WTC11 (cell line): ENCODE data around the gene FAHD2A. TPM values are rescaled to one million over a fixed set of nuclear protein-coding genes. Genes with fewer than 3 reads are reported as not detected.

Experiments
- ATAC-seq: fragments of 200-7000 bp; cut with Tn5 transposase; 2 replicates; pipeline ENCODE4 v1.10.0; 2021; ENCODE audit warnings: mild to moderate bottlenecking, moderate library complexity
- CTCF ChIA-PET: fragments of 300-600 bp; sonication (Branson Sonifier 250); formaldehyde crosslinking; loops from one replicate; lab custom pipeline; 2021; ENCODE audit warnings: antibody characterized with exemption; lab: Charles Lee
- POLR2A ChIA-PET: fragments of 350-600 bp; sonication (Branson Sonifier 250); formaldehyde crosslinking; loops from one replicate; lab custom pipeline; 2021; ENCODE audit warnings: antibody characterized with exemption; lab: Charles Lee
- DNase-seq: peaks from one replicate; pipeline ENCODE4 v3.0.0; 2021; ENCODE audit warnings: low spot score
- H3K27ac Mint-ChIP-seq: 2 replicates; pipeline ENCODE4 v1.8.0; 2021; ENCODE audit warnings: mixed read lengths
- H3K27me3 Mint-ChIP-seq: 2 replicates; pipeline ENCODE4 v1.8.0; 2021; ENCODE audit warnings: low read depth, mild to moderate bottlenecking, moderate library complexity, mixed read lengths
- H3K36me3 Mint-ChIP-seq: 2 replicates; pipeline ENCODE4 v1.8.0; 2021; ENCODE audit warnings: mixed read lengths
- H3K4me1 Mint-ChIP-seq: 2 replicates; pipeline ENCODE4 v1.8.0; 2022; ENCODE audit warnings: mixed read lengths
- H3K4me3 Mint-ChIP-seq: 2 replicates; pipeline ENCODE4 v1.8.0; 2021; ENCODE audit warnings: mild to moderate bottlenecking, moderate library complexity, mixed read lengths
- H3K9me3 Mint-ChIP-seq: 2 replicates; pipeline ENCODE4 v1.8.0; 2021; ENCODE audit warnings: mixed read lengths
- E2F5 ChIP-seq: sonication (generic); formaldehyde crosslinking; IDR thresholded peaks from 2 replicates; pipeline ENCODE4 v1.8.1; 2022; ENCODE audit warnings: mild to moderate bottlenecking, moderate library complexity, missing genetic modification reagents
- EMX1 ChIP-seq: fragments of 250-450 bp; sonication (Bioruptor Pico); IDR thresholded peaks from 2 replicates; pipeline ENCODE4 v1.8.0; 2021; ENCODE audit warnings: mild to moderate bottlenecking
- FOXJ3 ChIP-seq: sonication (generic); formaldehyde crosslinking; IDR thresholded peaks from 2 replicates; pipeline ENCODE4 v1.9.0; 2021; ENCODE audit warnings: missing genetic modification reagents, mild to moderate bottlenecking, borderline replicate concordance
- FOXK1 ChIP-seq: sonication (generic); formaldehyde crosslinking; IDR thresholded peaks from 2 replicates; pipeline ENCODE4 v1.8.0; 2022; ENCODE audit warnings: mild to moderate bottlenecking, moderate library complexity, missing genetic modification reagents
- GTF2I ChIP-seq: fragments of 250-450 bp; sonication (Bioruptor Pico); conservative IDR thresholded peaks from 2 replicates; pipeline ENCODE4 v1.4.0; 2021; ENCODE audit warnings: mild to moderate bottlenecking
- JUN ChIP-seq: sonication (generic); formaldehyde crosslinking; IDR thresholded peaks from 2 replicates; pipeline ENCODE4 v1.8.0; 2023; ENCODE audit warnings: mild to moderate bottlenecking, missing genetic modification reagents
- MYBL2 ChIP-seq: sonication (generic); formaldehyde crosslinking; IDR thresholded peaks from 2 replicates; pipeline ENCODE4 v1.8.1; 2023; ENCODE audit warnings: mild to moderate bottlenecking, moderate library complexity, missing genetic modification reagents
- NFATC4 ChIP-seq: fragments of 250-450 bp; sonication (Bioruptor Pico); IDR thresholded peaks from 2 replicates; pipeline ENCODE4 v1.9.0; 2021; ENCODE audit warnings: mild to moderate bottlenecking
- NFYB ChIP-seq: sonication (generic); formaldehyde crosslinking; conservative IDR thresholded peaks from 2 replicates; pipeline ENCODE4 v1.8.0; 2022; ENCODE audit warnings: low read depth, missing genetic modification reagents
- RORB ChIP-seq: fragments of 250-450 bp; sonication (Bioruptor Pico); IDR thresholded peaks from 2 replicates; pipeline ENCODE4 v1.9.0; 2021; ENCODE audit warnings: mild to moderate bottlenecking
- STAT6 ChIP-seq: sonication (generic); formaldehyde crosslinking; conservative IDR thresholded peaks from 2 replicates; pipeline ENCODE4 v1.8.1; 2023; ENCODE audit warnings: mild to moderate bottlenecking, low read depth, missing genetic modification reagents, moderate library complexity
- ZBTB21 ChIP-seq: sonication (generic); formaldehyde crosslinking; IDR thresholded peaks from 2 replicates; pipeline ENCODE4 v1.8.1; 2023; ENCODE audit warnings: mild to moderate bottlenecking, missing genetic modification reagents, borderline replicate concordance
- ZNF532 ChIP-seq: fragments of 250-450 bp; sonication (Bioruptor Pico); IDR thresholded peaks from 2 replicates; pipeline ENCODE4 v1.9.0; 2021; ENCODE audit warnings: mild to moderate bottlenecking, borderline replicate concordance
- ZNF671 ChIP-seq: fragments of 250-450 bp; sonication (Bioruptor Pico); IDR thresholded peaks from 2 replicates; pipeline ENCODE4 v1.8.0; 2021; ENCODE audit warnings: mild to moderate bottlenecking
- total RNA-seq: library from RNA; stranded (reverse); gene quantifications from 3 replicates; pipeline ENCODE4 v1.2.3, GENCODE V29; 2021
- TF ChIP-seq, protein P1 (sequence below): fragments of 200-600 bp; IDR thresholded peaks from 2 replicates; pipeline ENCODE4 v1.8.0; 2022; ENCODE audit warnings: antibody characterized with exemption
- TF ChIP-seq, protein P2 (sequence below): fragments of 250-450 bp; sonication (Bioruptor Pico); IDR thresholded peaks from 2 replicates; pipeline ENCODE4 v1.8.0; 2021; ENCODE audit warnings: mild to moderate bottlenecking
- TF ChIP-seq, protein P3 (sequence below): sonication (generic); formaldehyde crosslinking; IDR thresholded peaks from 2 replicates; pipeline ENCODE4 v1.8.0; 2022; ENCODE audit warnings: mild to moderate bottlenecking, missing genetic modification reagents
- TF ChIP-seq, protein P4 (sequence below): sonication (generic); formaldehyde crosslinking; IDR thresholded peaks from 2 replicates; pipeline ENCODE4 v1.8.1; 2023; ENCODE audit warnings: mild to moderate bottlenecking, missing genetic modification reagents, moderate library complexity
- TF ChIP-seq, protein P5 (sequence below): sonication (generic); formaldehyde crosslinking; IDR thresholded peaks from 2 replicates; pipeline ENCODE4 v1.8.0; 2022; ENCODE audit warnings: mild to moderate bottlenecking, missing genetic modification reagents
- TF ChIP-seq, protein P6 (sequence below): sonication (generic); formaldehyde crosslinking; IDR thresholded peaks from 2 replicates; pipeline ENCODE4 v1.8.1; 2023; ENCODE audit warnings: mild to moderate bottlenecking, missing genetic modification reagents

The FAHD2A gene
- total RNA-seq, 1 experiment from 2014 or later: 47.9 TPM

GRCh38 chr2:95390881-95391321, 11.6 kb upstream of the FAHD2A start:
- no peak for TF ChIP-seq STAT6 (CRISPR knock-in tag)
- TF ChIP-seq, protein P1, sequence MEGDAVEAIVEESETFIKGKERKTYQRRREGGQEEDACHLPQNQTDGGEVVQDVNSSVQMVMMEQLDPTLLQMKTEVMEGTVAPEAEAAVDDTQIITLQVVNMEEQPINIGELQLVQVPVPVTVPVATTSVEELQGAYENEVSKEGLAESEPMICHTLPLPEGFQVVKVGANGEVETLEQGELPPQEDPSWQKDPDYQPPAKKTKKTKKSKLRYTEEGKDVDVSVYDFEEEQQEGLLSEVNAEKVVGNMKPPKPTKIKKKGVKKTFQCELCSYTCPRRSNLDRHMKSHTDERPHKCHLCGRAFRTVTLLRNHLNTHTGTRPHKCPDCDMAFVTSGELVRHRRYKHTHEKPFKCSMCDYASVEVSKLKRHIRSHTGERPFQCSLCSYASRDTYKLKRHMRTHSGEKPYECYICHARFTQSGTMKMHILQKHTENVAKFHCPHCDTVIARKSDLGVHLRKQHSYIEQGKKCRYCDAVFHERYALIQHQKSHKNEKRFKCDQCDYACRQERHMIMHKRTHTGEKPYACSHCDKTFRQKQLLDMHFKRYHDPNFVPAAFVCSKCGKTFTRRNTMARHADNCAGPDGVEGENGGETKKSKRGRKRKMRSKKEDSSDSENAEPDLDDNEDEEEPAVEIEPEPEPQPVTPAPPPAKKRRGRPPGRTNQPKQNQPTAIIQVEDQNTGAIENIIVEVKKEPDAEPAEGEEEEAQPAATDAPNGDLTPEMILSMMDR: no peak
- TF ChIP-seq, protein P2, sequence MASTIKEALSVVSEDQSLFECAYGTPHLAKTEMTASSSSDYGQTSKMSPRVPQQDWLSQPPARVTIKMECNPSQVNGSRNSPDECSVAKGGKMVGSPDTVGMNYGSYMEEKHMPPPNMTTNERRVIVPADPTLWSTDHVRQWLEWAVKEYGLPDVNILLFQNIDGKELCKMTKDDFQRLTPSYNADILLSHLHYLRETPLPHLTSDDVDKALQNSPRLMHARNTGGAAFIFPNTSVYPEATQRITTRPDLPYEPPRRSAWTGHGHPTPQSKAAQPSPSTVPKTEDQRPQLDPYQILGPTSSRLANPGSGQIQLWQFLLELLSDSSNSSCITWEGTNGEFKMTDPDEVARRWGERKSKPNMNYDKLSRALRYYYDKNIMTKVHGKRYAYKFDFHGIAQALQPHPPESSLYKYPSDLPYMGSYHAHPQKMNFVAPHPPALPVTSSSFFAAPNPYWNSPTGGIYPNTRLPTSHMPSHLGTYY (CRISPR knock-in tag): no peak
- no peak for TF ChIP-seq EMX1 (CRISPR knock-in tag)
- no peak for TF ChIP-seq GTF2I (CRISPR knock-in tag)
- TF ChIP-seq, protein P3, sequence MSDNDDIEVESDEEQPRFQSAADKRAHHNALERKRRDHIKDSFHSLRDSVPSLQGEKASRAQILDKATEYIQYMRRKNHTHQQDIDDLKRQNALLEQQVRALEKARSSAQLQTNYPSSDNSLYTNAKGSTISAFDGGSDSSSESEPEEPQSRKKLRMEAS (CRISPR knock-in tag): no peak
- TF ChIP-seq E2F5 (CRISPR knock-in tag): no peak
- TF ChIP-seq JUN (CRISPR knock-in tag): no peak
- TF ChIP-seq NFYB (CRISPR knock-in tag): no peak
- TF ChIP-seq ZNF532 (CRISPR knock-in tag): no peak
- TF ChIP-seq RORB: no peak
- TF ChIP-seq, protein P4, sequence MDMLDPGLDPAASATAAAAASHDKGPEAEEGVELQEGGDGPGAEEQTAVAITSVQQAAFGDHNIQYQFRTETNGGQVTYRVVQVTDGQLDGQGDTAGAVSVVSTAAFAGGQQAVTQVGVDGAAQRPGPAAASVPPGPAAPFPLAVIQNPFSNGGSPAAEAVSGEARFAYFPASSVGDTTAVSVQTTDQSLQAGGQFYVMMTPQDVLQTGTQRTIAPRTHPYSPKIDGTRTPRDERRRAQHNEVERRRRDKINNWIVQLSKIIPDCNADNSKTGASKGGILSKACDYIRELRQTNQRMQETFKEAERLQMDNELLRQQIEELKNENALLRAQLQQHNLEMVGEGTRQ (CRISPR knock-in tag): no peak
- no peak for TF ChIP-seq MYBL2 (CRISPR knock-in tag)
- no peak for TF ChIP-seq NFATC4 (CRISPR knock-in tag)
- no peak for TF ChIP-seq FOXJ3
- TF ChIP-seq ZNF671 (CRISPR knock-in tag): no peak
- no peak for TF ChIP-seq ZBTB21 (CRISPR knock-in tag)
- TF ChIP-seq FOXK1 (CRISPR knock-in tag): no peak
- TF ChIP-seq, protein P5, sequence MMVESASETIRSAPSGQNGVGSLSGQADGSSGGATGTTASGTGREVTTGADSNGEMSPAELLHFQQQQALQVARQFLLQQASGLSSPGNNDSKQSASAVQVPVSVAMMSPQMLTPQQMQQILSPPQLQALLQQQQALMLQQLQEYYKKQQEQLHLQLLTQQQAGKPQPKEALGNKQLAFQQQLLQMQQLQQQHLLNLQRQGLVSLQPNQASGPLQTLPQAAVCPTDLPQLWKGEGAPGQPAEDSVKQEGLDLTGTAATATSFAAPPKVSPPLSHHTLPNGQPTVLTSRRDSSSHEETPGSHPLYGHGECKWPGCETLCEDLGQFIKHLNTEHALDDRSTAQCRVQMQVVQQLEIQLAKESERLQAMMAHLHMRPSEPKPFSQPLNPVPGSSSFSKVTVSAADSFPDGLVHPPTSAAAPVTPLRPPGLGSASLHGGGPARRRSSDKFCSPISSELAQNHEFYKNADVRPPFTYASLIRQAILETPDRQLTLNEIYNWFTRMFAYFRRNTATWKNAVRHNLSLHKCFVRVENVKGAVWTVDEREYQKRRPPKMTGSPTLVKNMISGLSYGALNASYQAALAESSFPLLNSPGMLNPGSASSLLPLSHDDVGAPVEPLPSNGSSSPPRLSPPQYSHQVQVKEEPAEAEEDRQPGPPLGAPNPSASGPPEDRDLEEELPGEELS (CRISPR knock-in tag): no peak
- TF ChIP-seq, protein P6, sequence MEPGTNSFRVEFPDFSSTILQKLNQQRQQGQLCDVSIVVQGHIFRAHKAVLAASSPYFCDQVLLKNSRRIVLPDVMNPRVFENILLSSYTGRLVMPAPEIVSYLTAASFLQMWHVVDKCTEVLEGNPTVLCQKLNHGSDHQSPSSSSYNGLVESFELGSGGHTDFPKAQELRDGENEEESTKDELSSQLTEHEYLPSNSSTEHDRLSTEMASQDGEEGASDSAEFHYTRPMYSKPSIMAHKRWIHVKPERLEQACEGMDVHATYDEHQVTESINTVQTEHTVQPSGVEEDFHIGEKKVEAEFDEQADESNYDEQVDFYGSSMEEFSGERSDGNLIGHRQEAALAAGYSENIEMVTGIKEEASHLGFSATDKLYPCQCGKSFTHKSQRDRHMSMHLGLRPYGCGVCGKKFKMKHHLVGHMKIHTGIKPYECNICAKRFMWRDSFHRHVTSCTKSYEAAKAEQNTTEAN (CRISPR knock-in tag): no peak
- TF ChIP-seq, all 79 proteins: peak for 0
- DNase-seq (no peak), ATAC-seq (no peak)
- ChIA-PET POLR2A (no interaction called here), CTCF (interaction anchor here (1.2 to 1.5 kb wide), 2 partner anchors 11 to 45 kb away, joined by 3 to 4 read pairs; no protein-coding TSS in a partner anchor)
- H3K9me3 Mint-ChIP-seq: no peaks in the 10 kb centered on the region
- no peak overlapping the region for H3K27ac Mint-ChIP-seq
- H3K36me3 Mint-ChIP-seq: no peaks in the 10 kb centered on the region
- H3K27me3 Mint-ChIP-seq: peaks cover 18% of the 10 kb centered on the region
- no peak overlapping the region for H3K4me3 Mint-ChIP-seq
- H3K4me1 Mint-ChIP-seq: no peaks in the 10 kb centered on the region
